Peyer's patch (tissue), 4 donors: ENCODE measurements around the gene ZNF414. TPM values are rescaled to one million over a fixed set of nuclear protein-coding genes. Genes with fewer than 3 reads are reported as not detected.

ENCODE experiments used
- DNase-seq, 3 donors: peaks; one replicate each; pipeline ENCODE4 v3.0.0-alpha.2; 2017 to 2019
- H3K27ac ChIP-seq, 4 donors: fragments of 200-600 bp; sonication (generic); one replicate each; pipeline ENCODE4 v1.5.1; 2016 to 2019
- H3K27me3 ChIP-seq, 2 donors: fragments of 200-600 bp; sonication (generic); one replicate each; pipeline ENCODE4 v1.5.1; 2019
- H3K36me3 ChIP-seq, 3 donors: fragments of 200-600 bp; sonication (generic); one replicate each; pipeline ENCODE4 v1.5.1; 2016 to 2019
- H3K4me1 ChIP-seq, 4 donors: fragments of 200-600 bp; sonication (generic); one replicate each; pipeline ENCODE4 v1.5.1; 2016 to 2019
- H3K4me3 ChIP-seq, 4 donors: fragments of 200-600 bp; sonication (generic); 1 replicate in 3 of 4; 2 replicates in 1 of 4; pipeline ENCODE4 v1.5.1; 2016 to 2019; ENCODE audit warnings: mild to moderate bottlenecking in 1 of 4
- H3K9me3 ChIP-seq, 4 donors: fragments of 200-600 bp; sonication (generic); one replicate each; pipeline ENCODE4 v1.5.1; 2016 to 2019; ENCODE audit warnings: mild to moderate bottlenecking in 1 of 4
- POLR2A ChIP-seq, 2 donors: fragments of 450-650 bp; IDR thresholded peaks; one replicate each; pipeline ENCODE4 v1.5.1; 2017; ENCODE audit warnings: antibody characterized with exemption in 2 of 2, mild to moderate bottlenecking in 2 of 2, moderate library complexity in 2 of 2
- total RNA-seq, 4 donors: library from RNA; depleted of rRNA; stranded (reverse); fragments of >200 nt; gene quantifications; one replicate each; pipeline ENCODE4 v1.1.0, GENCODE V29; 2016
- TF ChIP-seq, protein P1 (sequence below), 6 experiments: fragments of 450-650 bp in 4 of 6; fragments of 200-600 bp in 2 of 6; sonication (generic) in 1 of 6; IDR thresholded peaks; one replicate each; pipeline ENCODE4 v1.5.1; 2017 to 2019; ENCODE audit warnings: antibody characterized with exemption in 6 of 6, mild to moderate bottlenecking in 3 of 6, moderate library complexity in 1 of 6

ZNF414 gene
- total RNA-seq, 4 donors from 2014 or later = 12.4 to 45.2 (median 24.1) TPM

DNA sequence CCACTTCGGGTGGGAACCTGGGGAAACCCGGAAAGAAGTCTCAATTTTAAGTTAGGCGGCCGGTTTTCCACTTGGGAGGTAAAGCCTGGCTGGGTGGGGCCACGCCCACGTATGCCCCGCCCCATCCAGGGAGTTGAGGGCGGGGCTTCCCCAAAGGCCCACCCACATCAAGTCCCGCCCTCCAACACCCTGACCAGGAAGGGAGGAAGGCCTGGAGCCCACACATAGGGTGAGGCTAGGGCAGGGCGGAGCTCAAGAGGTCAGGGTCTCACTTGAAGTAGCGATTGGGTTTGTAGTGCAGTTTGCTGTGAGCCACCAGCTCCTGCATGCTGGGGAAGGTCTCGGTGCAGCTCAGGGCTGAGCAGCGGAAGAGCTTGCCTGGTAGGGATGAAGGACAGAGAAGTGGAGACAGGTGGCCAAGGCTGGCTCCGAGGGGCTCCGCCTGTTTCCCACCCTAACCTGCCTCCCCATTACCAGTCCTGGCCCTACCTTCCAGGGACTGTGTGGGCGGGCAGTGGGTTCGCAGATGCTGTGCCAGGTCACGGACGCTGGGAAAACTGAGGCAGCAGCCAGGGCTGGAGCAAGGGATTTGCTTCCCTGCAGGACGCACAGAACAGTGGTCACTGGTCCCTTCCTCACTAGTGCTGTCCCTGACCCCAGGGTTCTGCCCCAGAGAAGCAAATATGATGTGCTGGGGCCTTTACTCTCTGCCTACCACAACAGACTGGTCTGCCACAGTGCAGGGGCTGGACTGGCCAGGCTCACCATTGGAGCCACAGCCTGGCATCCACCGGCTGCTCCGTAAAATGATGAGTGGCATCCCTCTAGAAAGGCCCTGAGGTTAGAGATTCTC, 1.6 kb downstream of the ZNF414 start:
- TF ChIP-seq, protein P1, sequence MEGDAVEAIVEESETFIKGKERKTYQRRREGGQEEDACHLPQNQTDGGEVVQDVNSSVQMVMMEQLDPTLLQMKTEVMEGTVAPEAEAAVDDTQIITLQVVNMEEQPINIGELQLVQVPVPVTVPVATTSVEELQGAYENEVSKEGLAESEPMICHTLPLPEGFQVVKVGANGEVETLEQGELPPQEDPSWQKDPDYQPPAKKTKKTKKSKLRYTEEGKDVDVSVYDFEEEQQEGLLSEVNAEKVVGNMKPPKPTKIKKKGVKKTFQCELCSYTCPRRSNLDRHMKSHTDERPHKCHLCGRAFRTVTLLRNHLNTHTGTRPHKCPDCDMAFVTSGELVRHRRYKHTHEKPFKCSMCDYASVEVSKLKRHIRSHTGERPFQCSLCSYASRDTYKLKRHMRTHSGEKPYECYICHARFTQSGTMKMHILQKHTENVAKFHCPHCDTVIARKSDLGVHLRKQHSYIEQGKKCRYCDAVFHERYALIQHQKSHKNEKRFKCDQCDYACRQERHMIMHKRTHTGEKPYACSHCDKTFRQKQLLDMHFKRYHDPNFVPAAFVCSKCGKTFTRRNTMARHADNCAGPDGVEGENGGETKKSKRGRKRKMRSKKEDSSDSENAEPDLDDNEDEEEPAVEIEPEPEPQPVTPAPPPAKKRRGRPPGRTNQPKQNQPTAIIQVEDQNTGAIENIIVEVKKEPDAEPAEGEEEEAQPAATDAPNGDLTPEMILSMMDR (IDR thresholded peaks at IDR 0.05) = no peak
- no peak for TF ChIP-seq POLR2A (IDR thresholded peaks at IDR 0.05)
- H3K27ac ChIP-seq = peak overlapping the region in 3 of 4 donors; percentile 22 to 100 (median 95)
- H3K4me3 ChIP-seq = no peak overlapping the region
- H3K9me3 ChIP-seq = no peaks in the 10 kb centered on the region
- H3K27me3 ChIP-seq = no peaks in the 10 kb centered on the region
- peaks cover 0 to 7% (median 0%) of the 10 kb centered on the region in 3 donors for H3K36me3 ChIP-seq
- peak in 1 of 3 donors; percentile 56 for DNase-seq
- H3K4me1 ChIP-seq = peaks cover 0 to 25% (median 9%) of the 10 kb centered on the region in 4 donors

DNA sequence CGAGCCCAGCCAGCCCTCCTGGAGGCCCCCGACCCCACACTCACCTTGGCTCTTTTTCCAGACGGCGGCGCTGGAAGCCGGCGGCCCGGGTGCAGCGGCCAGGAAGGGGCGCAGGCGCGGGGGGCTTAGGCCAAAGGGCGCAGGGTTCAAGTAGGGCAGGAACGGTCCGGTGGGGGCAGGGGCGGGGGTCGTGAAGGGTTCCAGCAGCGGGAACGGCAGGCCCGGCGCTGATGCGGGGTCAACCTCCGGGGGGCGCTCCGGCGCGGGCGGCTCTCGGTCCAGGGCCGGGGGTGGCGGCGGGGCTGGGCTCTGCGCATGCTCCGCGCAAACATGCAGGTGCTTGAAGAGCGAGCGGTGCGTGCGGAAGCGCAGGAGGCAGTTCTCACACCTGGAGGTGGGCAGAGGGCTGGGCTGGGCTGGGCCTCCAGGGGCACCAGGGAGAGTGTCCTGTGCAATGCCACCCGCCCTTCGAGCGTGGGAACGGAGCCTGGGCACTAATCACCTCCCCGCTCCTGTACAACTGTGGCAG, 2.3 kb downstream of the ZNF414 start:
- no peak overlapping the region for H3K4me3 ChIP-seq
- TF ChIP-seq, protein P1 (IDR thresholded peaks at IDR 0.05) = no peak
- no peak for TF ChIP-seq POLR2A (IDR thresholded peaks at IDR 0.05)
- peaks cover 0 to 7% (median 0%) of the 10 kb centered on the region in 3 donors for H3K36me3 ChIP-seq
- H3K27ac ChIP-seq = peak overlapping the region in 2 of 4 donors; percentile 22 to 100
- peak in 1 of 3 donors; percentile 46 for DNase-seq
- no peaks in the 10 kb centered on the region for H3K9me3 ChIP-seq
- peaks cover 0 to 26% (median 9%) of the 10 kb centered on the region in 4 donors for H3K4me1 ChIP-seq
- H3K27me3 ChIP-seq = no peaks in the 10 kb centered on the region

DNA sequence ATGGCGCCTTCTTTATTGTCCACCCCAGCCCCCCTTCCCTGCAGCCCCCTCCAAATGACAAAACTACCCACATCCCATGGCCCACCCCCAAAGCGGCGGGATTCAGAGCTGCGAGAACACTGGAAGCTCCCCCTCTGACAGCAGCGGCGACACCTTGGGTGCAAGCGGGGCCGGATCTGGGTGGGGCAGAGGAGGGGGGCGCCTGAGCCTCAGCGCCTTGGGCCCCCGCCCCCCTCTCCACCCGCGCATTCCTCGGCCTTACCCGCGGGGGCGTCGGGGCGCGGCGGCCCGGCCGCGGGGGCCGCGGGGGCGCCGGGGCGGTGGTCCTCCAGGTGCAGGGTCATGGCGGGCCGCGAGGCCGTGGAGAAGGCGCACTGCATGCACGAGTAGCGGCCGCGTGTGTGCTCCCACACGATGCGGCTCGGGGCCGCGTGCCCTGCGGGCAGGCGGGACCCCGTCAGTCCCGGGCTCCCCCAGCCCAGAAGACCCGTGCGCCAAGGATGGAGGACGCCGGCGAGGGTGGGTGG, 3.3 kb downstream of the ZNF414 start:
- no peak overlapping the region for H3K27ac ChIP-seq
- TF ChIP-seq, protein P1 (IDR thresholded peaks at IDR 0.05) = no peak
- H3K36me3 ChIP-seq = peaks cover 0 to 7% (median 0%) of the 10 kb centered on the region in 3 donors
- no peak for DNase-seq
- H3K9me3 ChIP-seq = no peaks in the 10 kb centered on the region
- no peaks in the 10 kb centered on the region for H3K27me3 ChIP-seq
- no peak overlapping the region for H3K4me3 ChIP-seq
- H3K4me1 ChIP-seq = peaks cover 0 to 33% (median 9%) of the 10 kb centered on the region in 4 donors

DNA sequence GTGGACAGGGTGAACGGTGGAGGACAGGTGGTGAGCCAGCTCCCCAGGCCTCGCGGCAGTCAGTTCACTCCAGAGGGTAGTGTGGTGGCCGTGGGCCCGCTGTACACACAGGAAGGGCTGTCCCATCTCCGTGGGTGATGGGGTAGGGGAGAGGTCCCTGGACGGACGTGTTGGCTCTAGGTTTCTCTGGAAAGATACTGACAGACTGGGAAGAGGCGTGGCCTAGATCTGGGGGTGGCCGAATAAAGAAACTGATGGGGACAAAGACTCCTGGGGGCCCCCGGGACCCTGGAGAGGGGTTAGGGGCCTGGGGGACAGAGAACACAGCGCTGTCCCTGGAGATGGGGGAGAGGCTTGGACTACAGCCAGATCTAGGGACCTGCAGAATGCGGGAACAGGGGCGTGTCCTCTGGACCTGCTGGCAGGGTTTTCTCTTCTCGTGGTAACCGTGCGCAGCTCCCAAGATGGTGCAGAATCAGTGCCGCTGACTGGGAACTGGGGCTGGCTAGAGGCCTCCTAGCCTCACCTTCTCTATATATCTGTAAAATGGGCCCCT, 7.5 kb downstream of the ZNF414 start:
- H3K27ac ChIP-seq = peak overlapping the region in 1 of 4 donors; percentile 62
- H3K9me3 ChIP-seq = no peaks in the 10 kb centered on the region

More for the DNA sequence above, 7.5 kb downstream of the ZNF414 start:
- H3K4me1 ChIP-seq = peaks cover 0 to 16% (median 0%) of the 10 kb centered on the region in 4 donors
- no peaks in the 10 kb centered on the region for H3K27me3 ChIP-seq
- TF ChIP-seq POLR2A (IDR thresholded peaks at IDR 0.05) = no peak
- TF ChIP-seq, protein P1 (IDR thresholded peaks at IDR 0.05) = peak in 1 of 6 experiments; percentile 2
- peak overlapping the region; percentile 50 to 67 (median 66) for H3K4me3 ChIP-seq
- DNase-seq = no peak
- peaks cover 0 to 6% (median 0%) of the 10 kb centered on the region in 3 donors for H3K36me3 ChIP-seq
